Endothelial cell of umbilical vein (primary cell): ENCODE data around the gene GGACT. TPM values are rescaled to one million over a fixed set of nuclear protein-coding genes. Genes with fewer than 3 reads are reported as not detected.

Experiments used
- BruUV-seq: library from RNA; stranded (reverse); fragments of 400-500 nt; replicated peaks from 2 replicates; lab custom pipeline; 2021; lab: Mats Ljungman, UMichigan
- CTCF ChIA-PET: fragments of 300-600, 350-600 bp; sonication (Branson Sonifier 250); formaldehyde crosslinking; loops from one replicate; lab custom pipeline; 2021; ENCODE audit warnings: antibody characterized with exemption, inconsistent platforms; lab: Charles Lee
- POLR2A ChIA-PET: fragments of 300-600, 350-600 bp; sonication (Branson Sonifier 250); formaldehyde crosslinking; loops from one replicate; lab custom pipeline; 2021; ENCODE audit warnings: antibody characterized with exemption, inconsistent platforms; lab: Charles Lee
- DNase-seq: peaks from one replicate; pipeline ENCODE4 v3.0.0-alpha.2; 2011; ENCODE audit warnings: low read depth, low spot score
- FAIRE-seq: peaks from 2 replicates; lab custom pipeline; 2011; peaks lifted over from hg19 to GRCh38; lab: Jason Lieb, UNC
- H2AFZ ChIP-seq: 2 replicates; pipeline ENCODE4 v1.6.0; 2012; ENCODE audit warnings: low read depth, low read length, control low read depth, inconsistent platforms
- H3K27ac ChIP-seq: 2 replicates; pipeline ENCODE4 v1.5.1; 2011; ENCODE audit warnings: low read depth, mild to moderate bottlenecking, control low read depth, low read length, moderate library complexity; ENCODE audit not compliant: insufficient read depth
- H3K27me3 ChIP-seq, 2 experiments: 2 replicates each; pipeline versions ENCODE4 v1.6.0 to v1.6.1; 2011; ENCODE audit warnings: low read length in 2 of 2, mixed read lengths in 1 of 2; ENCODE audit not compliant: control insufficient read depth in 2 of 2, insufficient read depth in 2 of 2
- H3K36me3 ChIP-seq, 2 experiments: 2 replicates in 1 of 2; 3 replicates in 1 of 2; pipeline ENCODE4 v1.5.1; 2011; ENCODE audit warnings: low read length in 2 of 2, mild to moderate bottlenecking in 1 of 2, moderate library complexity in 1 of 2; ENCODE audit not compliant: control insufficient read depth in 2 of 2, insufficient read depth in 2 of 2; ENCODE audit errors: extremely low read depth in 1 of 2
- H3K4me1 ChIP-seq: 3 replicates; pipeline ENCODE4 v1.5.1; 2011; ENCODE audit warnings: mild to moderate bottlenecking, low read length; ENCODE audit not compliant: control insufficient read depth, insufficient read depth; ENCODE audit errors: extremely low read depth
- H3K4me2 ChIP-seq: 2 replicates; pipeline ENCODE4 v1.6.1; 2011; ENCODE audit warnings: low read length, control low read depth, mixed read lengths; ENCODE audit not compliant: insufficient read depth
- H3K4me3 ChIP-seq, 3 experiments: fragments of 200-600 bp in 1 of 3; sonication (generic), shearing (Covaris generic) in 1 of 3; replicated peaks in 1 of 3; 2 replicates each; pipeline ENCODE4 v1.5.1; 2011 to 2016; ENCODE audit warnings: control low read depth in 3 of 3, low read length in 3 of 3, mild to moderate bottlenecking in 2 of 3, inconsistent platforms in 1 of 3, low read depth in 1 of 3, moderate library complexity in 1 of 3; ENCODE audit not compliant: insufficient read depth in 1 of 3
- H3K79me2 ChIP-seq: 2 replicates; pipeline ENCODE4 v1.6.0; 2012; ENCODE audit warnings: low read length, inconsistent platforms; ENCODE audit not compliant: control insufficient read depth, insufficient read depth
- H3K9ac ChIP-seq: replicated peaks from 2 replicates; pipeline ENCODE3; 2011; ENCODE audit warnings: low read length, control low read depth; ENCODE audit not compliant: insufficient read depth; ENCODE audit errors: extremely low read depth
- H3K9me1 ChIP-seq: replicated peaks from 3 replicates; pipeline ENCODE4 v1.6.0; 2011; ENCODE audit warnings: mild to moderate bottlenecking, low read length; ENCODE audit not compliant: control insufficient read depth, insufficient read depth; ENCODE audit errors: extremely low read depth
- H3K9me3 ChIP-seq: replicated peaks from 2 replicates; pipeline ENCODE4 v1.5.1; 2012; ENCODE audit warnings: low read length, inconsistent platforms; ENCODE audit not compliant: control insufficient read depth, insufficient read depth
- H4K20me1 ChIP-seq: replicated peaks from 2 replicates; pipeline ENCODE3; 2011; ENCODE audit warnings: mild to moderate bottlenecking, low read length; ENCODE audit not compliant: control insufficient read depth, insufficient read depth; ENCODE audit errors: extremely low read depth
- EZH2 ChIP-seq: IDR thresholded peaks from 2 replicates; pipeline ENCODE4 v1.6.1; 2012; ENCODE audit warnings: borderline replicate concordance, low read depth, mild to moderate bottlenecking, moderate library complexity, low read length, inconsistent platforms; ENCODE audit not compliant: severe bottlenecking
- FOS ChIP-seq: IDR thresholded peaks from 2 replicates; pipeline ENCODE4 v1.6.1; 2011; ENCODE audit warnings: mild to moderate bottlenecking, low read length, moderate library complexity, borderline replicate concordance; ENCODE audit not compliant: insufficient read depth
- GATA2 ChIP-seq: IDR thresholded peaks from 2 replicates; pipeline ENCODE4 v1.7.0; 2011; ENCODE audit warnings: low read depth, mild to moderate bottlenecking, moderate library complexity, mixed read lengths, low read length; ENCODE audit not compliant: insufficient read length, insufficient read depth
- JUN ChIP-seq: IDR thresholded peaks from 2 replicates; pipeline ENCODE4 v1.6.1; 2011; ENCODE audit warnings: borderline replicate concordance, low read depth; ENCODE audit not compliant: insufficient read length, insufficient read depth
- MAX ChIP-seq: IDR thresholded peaks from 2 replicates; pipeline ENCODE4 v1.6.1; 2011; ENCODE audit not compliant: insufficient read depth, insufficient read length
- MYC ChIP-seq: IDR thresholded peaks from one replicate; pipeline ENCODE4 v1.6.1; 2011; ENCODE audit warnings: mild to moderate bottlenecking, low read depth, low read length
- POLR2A ChIP-seq: IDR thresholded peaks from 2 replicates; pipeline ENCODE4 v1.6.1; 2012; ENCODE audit warnings: low read depth, mild to moderate bottlenecking, control low read depth, low read length
- POLR2AphosphoS5 ChIP-seq: IDR thresholded peaks from 2 replicates; pipeline ENCODE4 v1.6.1; 2012; ENCODE audit warnings: low read depth, mild to moderate bottlenecking, control low read depth, low read length, moderate library complexity; ENCODE audit not compliant: insufficient read depth
- dilution Hi-C: fragments of 300-500 bp; cut with MboI; formaldehyde crosslinking; loops from one replicate; pipeline ENCODE4 v1.15.0; 2019; ENCODE audit warnings: low sequenced_read_pairs; ENCODE audit not compliant: extremely low pct_ligation_motif_present
- intact Hi-C: fragments of 100-400 bp; cut with micrococcal nuclease; formaldehyde crosslinking; loops from one replicate; pipeline ENCODE4 v1.10.0; 2022
- polyA plus RNA-seq, 4 experiments: library from polyadenylated mRNA; depleted of rRNA in 3 of 4; stranded (reverse) in 3 of 4; unstranded in 1 of 4; fragments of >200 nt; gene quantifications; 2 replicates each; pipeline versions ENCODE4 v1.2.1 to v1.2.3, GENCODE V29; 2011 to 2012; ENCODE audit warnings: missing spikeins in 1 of 4
- total RNA-seq: library from RNA; stranded (reverse); gene quantifications from 2 replicates; pipeline ENCODE4 v1.2.3, GENCODE V29; 2021
- TF ChIP-seq, protein P1 (sequence below), 2 donors: IDR thresholded peaks; 1 replicate in 1 of 2; 2 replicates in 1 of 2; pipeline ENCODE4 v1.5.1; 2011; ENCODE audit warnings: low read length in 2 of 2, mild to moderate bottlenecking in 2 of 2, moderate library complexity in 2 of 2, control low read depth in 1 of 2, inconsistent platforms in 1 of 2, low read depth in 1 of 2; ENCODE audit not compliant: insufficient read depth in 1 of 2; ENCODE audit errors: extremely low read depth in 1 of 2

GGACT gene
- total and polyA plus RNA-seq, 2 donors (not counting 3 experiments of a cell fraction or from before 2014, with no cell fraction given): 2.5 to 6.5 TPM

DNA sequence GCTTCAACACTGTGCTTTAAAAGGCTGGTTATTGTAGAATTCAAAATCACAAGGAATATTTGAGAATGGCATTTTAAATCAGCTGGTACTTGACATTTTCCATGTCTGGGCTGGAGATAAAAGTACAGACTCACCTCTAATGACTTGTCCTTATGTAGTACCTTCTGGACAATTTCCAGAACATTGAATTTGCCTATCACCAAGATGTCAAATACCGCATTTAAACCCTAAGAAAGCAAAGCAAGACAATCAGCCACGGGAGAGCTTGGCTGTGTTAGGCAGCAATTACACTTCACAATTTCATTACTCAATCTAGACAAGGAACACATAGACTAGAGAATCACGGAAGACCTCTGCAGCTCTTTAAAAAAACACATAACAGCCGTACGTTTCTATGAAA, 49.2 kb upstream of the GGACT start:
- Histone ChIP-seq H3K9ac (no peak overlapping the region), H3K27ac (no peak overlapping the region), H3K9me1 (no peaks in the 10 kb centered on the region), H3K4me3 (no peak overlapping the region), H2AFZ (no peak overlapping the region), H3K4me2 (no peak overlapping the region), H3K9me3 (no peaks in the 10 kb centered on the region), H3K36me3 (peaks cover 22 to 23% of the 10 kb centered on the region in 2 experiments), H4K20me1 (no peaks in the 10 kb centered on the region), H3K27me3 (no peaks in the 10 kb centered on the region), H3K79me2 (no peaks in the 10 kb centered on the region), H3K4me1 (no peaks in the 10 kb centered on the region)
- BruUV-seq: no TSS peak
- no peak for TF ChIP-seq MYC
- TF ChIP-seq EZH2: no peak
- no peak for TF ChIP-seq GATA2
- no peak for TF ChIP-seq JUN
- no peak for TF ChIP-seq MAX
- TF ChIP-seq, protein P1, sequence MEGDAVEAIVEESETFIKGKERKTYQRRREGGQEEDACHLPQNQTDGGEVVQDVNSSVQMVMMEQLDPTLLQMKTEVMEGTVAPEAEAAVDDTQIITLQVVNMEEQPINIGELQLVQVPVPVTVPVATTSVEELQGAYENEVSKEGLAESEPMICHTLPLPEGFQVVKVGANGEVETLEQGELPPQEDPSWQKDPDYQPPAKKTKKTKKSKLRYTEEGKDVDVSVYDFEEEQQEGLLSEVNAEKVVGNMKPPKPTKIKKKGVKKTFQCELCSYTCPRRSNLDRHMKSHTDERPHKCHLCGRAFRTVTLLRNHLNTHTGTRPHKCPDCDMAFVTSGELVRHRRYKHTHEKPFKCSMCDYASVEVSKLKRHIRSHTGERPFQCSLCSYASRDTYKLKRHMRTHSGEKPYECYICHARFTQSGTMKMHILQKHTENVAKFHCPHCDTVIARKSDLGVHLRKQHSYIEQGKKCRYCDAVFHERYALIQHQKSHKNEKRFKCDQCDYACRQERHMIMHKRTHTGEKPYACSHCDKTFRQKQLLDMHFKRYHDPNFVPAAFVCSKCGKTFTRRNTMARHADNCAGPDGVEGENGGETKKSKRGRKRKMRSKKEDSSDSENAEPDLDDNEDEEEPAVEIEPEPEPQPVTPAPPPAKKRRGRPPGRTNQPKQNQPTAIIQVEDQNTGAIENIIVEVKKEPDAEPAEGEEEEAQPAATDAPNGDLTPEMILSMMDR (IDR thresholded peaks at IDR 0.05; ENCODE audit: extremely low read depth in 1 of 2, insufficient read depth in 1 of 2, low read depth in 1 of 2, low read length in 2 of 2): no peak
- no peak for TF ChIP-seq FOS
- TF ChIP-seq POLR2AphosphoS5: no peak
- no peak for TF ChIP-seq POLR2A
- FAIRE-seq (no peak), DNase-seq (no peak)
- intact Hi-C loops: no loop called here
- ChIA-PET POLR2A (no interaction called here), CTCF (interaction anchor here (2.0 kb wide), 1 partner anchor 12 kb away, joined by 5 read pairs; no protein-coding TSS in a partner anchor)
- dilution Hi-C loops: no loop called here
